H1 (cell line): ENCODE data around the gene GABBR1. TPM values are rescaled to one million over a fixed set of nuclear protein-coding genes. Genes with fewer than 3 reads are reported as not detected.

Source experiments
- CTCF ChIA-PET: fragments of 300-600 bp; sonication (Branson Sonifier 250); formaldehyde crosslinking; loops from one replicate; lab custom pipeline; 2021; ENCODE audit not compliant: partially characterized antibody; lab: Charles Lee
- POLR2A ChIA-PET: fragments of 300-600 bp; sonication (Branson Sonifier 250); formaldehyde crosslinking; loops from one replicate; lab custom pipeline; 2021; ENCODE audit warnings: inconsistent platforms; ENCODE audit not compliant: partially characterized antibody; lab: Charles Lee
- DNase-seq, 2 experiments: peaks; one replicate each; pipeline versions ENCODE4 v3.0.0 to v3.0.0-alpha.2; 2010 to 2022; ENCODE audit warnings: low spot score in 2 of 2, low read depth in 1 of 2, mixed read lengths in 1 of 2
- FAIRE-seq: peaks from 2 replicates; lab custom pipeline; 2011; peaks lifted over from hg19 to GRCh38; lab: Jason Lieb, UNC
- H2AFZ ChIP-seq: 2 replicates; pipeline ENCODE4 v1.8.1; 2012; ENCODE audit warnings: low read length, inconsistent platforms
- H2AK5ac ChIP-seq: 2 replicates; pipeline ENCODE4 v1.6.1; 2013; ENCODE audit warnings: low read depth, low read length
- H2BK120ac ChIP-seq: replicated peaks from 2 replicates; pipeline ENCODE3; 2013; ENCODE audit warnings: low read depth, low read length, inconsistent platforms
- H2BK12ac ChIP-seq: 2 replicates; pipeline ENCODE4 v1.6.1; 2013; ENCODE audit warnings: low read depth, low read length
- H2BK15ac ChIP-seq: 2 replicates; pipeline ENCODE4 v1.6.1; 2013; ENCODE audit warnings: low read length
- H2BK20ac ChIP-seq: 2 replicates; pipeline ENCODE4 v1.6.1; 2013; ENCODE audit warnings: low read length
- H2BK5ac ChIP-seq: 2 replicates; pipeline ENCODE4 v1.6.1; 2013; ENCODE audit warnings: low read depth, low read length
- H3K14ac ChIP-seq: 2 replicates; pipeline ENCODE4 v1.6.1; 2013; ENCODE audit warnings: inconsistent platforms; ENCODE audit not compliant: insufficient read length
- H3K18ac ChIP-seq: 2 replicates; pipeline ENCODE4 v1.6.1; 2013; ENCODE audit warnings: low read length; ENCODE audit errors: extremely low read depth
- H3K23ac ChIP-seq: 2 replicates; pipeline ENCODE4 v1.6.1; 2013; ENCODE audit warnings: inconsistent platforms; ENCODE audit not compliant: insufficient read length
- H3K23me2 ChIP-seq: 2 replicates; pipeline ENCODE4 v1.6.1; 2013; ENCODE audit warnings: low read depth, low read length
- H3K27ac ChIP-seq: 2 replicates; pipeline ENCODE4 v1.6.1; 2011; ENCODE audit warnings: low read depth, low read length, inconsistent platforms
- H3K27me3 ChIP-seq, 4 experiments: replicated peaks in 1 of 4; 1 replicate in 1 of 4; 2 replicates in 3 of 4; pipeline versions ENCODE4 v1.6.1 to v1.8.1; 2011 to 2013; ENCODE audit warnings: low read length in 3 of 4, mild to moderate bottlenecking in 3 of 4, inconsistent platforms in 2 of 4, mixed read lengths in 2 of 4, moderate library complexity in 1 of 4; ENCODE audit not compliant: control insufficient read depth in 3 of 4, insufficient read depth in 3 of 4; ENCODE audit errors: extremely low read depth in 1 of 4
- H3K36me3 ChIP-seq, 4 experiments: 2 replicates each; pipeline versions ENCODE4 v1.6.1 to v1.8.1; 2011 to 2013; ENCODE audit warnings: mild to moderate bottlenecking in 4 of 4, low read length in 3 of 4, moderate library complexity in 2 of 4, control low read depth in 1 of 4, inconsistent platforms in 1 of 4; ENCODE audit not compliant: insufficient read depth in 4 of 4, control insufficient read depth in 2 of 4
- H3K4ac ChIP-seq: replicated peaks from 2 replicates; pipeline ENCODE3; 2013; ENCODE audit warnings: low read length, low read depth, mixed read lengths, inconsistent platforms; ENCODE audit not compliant: insufficient read length
- H3K4me1 ChIP-seq, 4 experiments: replicated peaks in 1 of 4; 1 replicate in 1 of 4; 2 replicates in 3 of 4; pipeline versions ENCODE4 v1.6.1 to v1.8.1; 2011 to 2013; ENCODE audit warnings: low read length in 3 of 4, inconsistent platforms in 2 of 4, mixed read lengths in 1 of 4; ENCODE audit not compliant: insufficient read depth in 4 of 4, control insufficient read depth in 3 of 4
- H3K4me2 ChIP-seq, 2 experiments: 2 replicates each; pipeline versions ENCODE4 v1.6.1 to v1.8.1; 2011 to 2013; ENCODE audit warnings: low read depth in 2 of 2, low read length in 2 of 2, control low read depth in 1 of 2, inconsistent platforms in 1 of 2, mild to moderate bottlenecking in 1 of 2; ENCODE audit not compliant: insufficient read depth in 1 of 2
- H3K4me3 ChIP-seq, 4 experiments: fragments of 200-600, 300-600 bp in 1 of 4; sonication (generic), shearing (Covaris generic), sonication (Bioruptor Twin) in 1 of 4; 2 replicates each; pipeline versions ENCODE4 v1.5.1 to v1.8.1; 2011 to 2016; ENCODE audit warnings: low read length in 4 of 4, low read depth in 3 of 4, control low read depth in 2 of 4, inconsistent platforms in 2 of 4, mild to moderate bottlenecking in 2 of 4, mixed read lengths in 1 of 4, moderate library complexity in 1 of 4; ENCODE audit not compliant: insufficient read depth in 2 of 4; ENCODE audit errors: extremely low read depth in 1 of 4
- H3K56ac ChIP-seq: replicated peaks from 2 replicates; pipeline ENCODE3; 2013; ENCODE audit warnings: low read depth, mild to moderate bottlenecking, mixed read lengths, low read length, inconsistent platforms; ENCODE audit not compliant: insufficient read length
- H3K79me1 ChIP-seq: 2 replicates; pipeline ENCODE4 v1.6.1; 2013; ENCODE audit warnings: low read depth, low read length, control low read depth
- H3K79me2 ChIP-seq, 2 experiments: 2 replicates each; pipeline versions ENCODE4 v1.6.1 to v1.8.1; 2012 to 2013; ENCODE audit warnings: low read length in 2 of 2, mild to moderate bottlenecking in 2 of 2, inconsistent platforms in 1 of 2; ENCODE audit not compliant: insufficient read depth in 2 of 2, control insufficient read depth in 1 of 2
- H3K9ac ChIP-seq, 4 experiments: replicated peaks in 1 of 4; 1 replicate in 1 of 4; 2 replicates in 3 of 4; pipeline versions ENCODE4 v1.6.1 to v1.8.1; 2011 to 2013; ENCODE audit warnings: low read depth in 3 of 4, low read length in 3 of 4, control low read depth in 2 of 4, mild to moderate bottlenecking in 2 of 4, moderate library complexity in 2 of 4, inconsistent platforms in 1 of 4; ENCODE audit errors: extremely low read depth in 1 of 4
- H3K9me3 ChIP-seq, 2 experiments: 2 replicates each; pipeline versions ENCODE4 v1.6.1 to v1.8.1; 2012 to 2013; ENCODE audit warnings: mild to moderate bottlenecking in 2 of 2, moderate library complexity in 2 of 2, control low read depth in 1 of 2, inconsistent platforms in 1 of 2, low read depth in 1 of 2, low read length in 1 of 2, mixed read lengths in 1 of 2; ENCODE audit not compliant: insufficient read depth in 2 of 2
- H4K20me1 ChIP-seq, 2 experiments: replicated peaks in 1 of 2; 2 replicates each; pipeline versions ENCODE3 to v1.8.1; 2011 to 2013; ENCODE audit warnings: inconsistent platforms in 2 of 2, low read length in 2 of 2, mild to moderate bottlenecking in 1 of 2; ENCODE audit not compliant: insufficient read depth in 2 of 2, control insufficient read depth in 1 of 2
- H4K5ac ChIP-seq: 2 replicates; pipeline ENCODE4 v1.6.1; 2013; ENCODE audit warnings: low read length, low read depth, mixed read lengths, inconsistent platforms; ENCODE audit not compliant: insufficient read length
- H4K8ac ChIP-seq: 2 replicates; pipeline ENCODE4 v1.8.0; 2013; ENCODE audit warnings: mild to moderate bottlenecking, moderate library complexity, low read length, inconsistent platforms; ENCODE audit not compliant: insufficient read depth; ENCODE audit errors: extremely low read depth
- H4K91ac ChIP-seq: replicated peaks from 2 replicates; pipeline ENCODE3; 2013; ENCODE audit warnings: low read length, mixed read lengths, inconsistent platforms; ENCODE audit not compliant: insufficient read length
- CTCF ChIP-seq, 3 experiments: IDR thresholded peaks; 1 replicate in 2 of 3; 2 replicates in 1 of 3; pipeline versions ENCODE4 v1.5.1 to v1.6.1; 2011; ENCODE audit warnings: low read length in 3 of 3, mild to moderate bottlenecking in 3 of 3, inconsistent platforms in 2 of 3, low read depth in 1 of 3, moderate library complexity in 1 of 3; ENCODE audit not compliant: insufficient read depth in 1 of 3; ENCODE audit errors: control extremely low read depth in 1 of 3
- RAD21 ChIP-seq, 2 experiments: IDR thresholded peaks in 1 of 2; conservative IDR thresholded peaks in 1 of 2; 2 replicates each; pipeline ENCODE4 v1.6.1; 2011; ENCODE audit warnings: low read depth in 2 of 2, low read length in 2 of 2, improper control_type of control experiment in 1 of 2, inconsistent platforms in 1 of 2, mild to moderate bottlenecking in 1 of 2, moderate library complexity in 1 of 2
- RFX5 ChIP-seq: IDR thresholded peaks from 2 replicates; pipeline ENCODE4 v1.6.1; 2011; ENCODE audit warnings: low read depth, low read length, improper control_type of control experiment, borderline replicate concordance
- SRF ChIP-seq: IDR thresholded peaks from 2 replicates; pipeline ENCODE4 v1.6.1; 2011; ENCODE audit warnings: mild to moderate bottlenecking, low read depth, low read length, moderate library complexity
- WGBS, 2 experiments: shearing (Covaris generic) in 1 of 2; methylation state at CpG; one replicate each; pipeline versions ENCODE4 v1.1.6 to v1.1.7; 2013 to 2015; ENCODE audit warnings: low lambda C conversion rate in 2 of 2, mixed read lengths in 2 of 2, inconsistent platforms in 1 of 2, low coverage in 1 of 2, missing lambda C conversion rate in 1 of 2; ENCODE audit not compliant: insufficient replicate concordance in 2 of 2, insufficient coverage in 1 of 2, insufficient read length in 1 of 2; ENCODE audit errors: extremely low coverage in 1 of 2, missing lambda C conversion rate in 1 of 2; 5-methylcytosine and 5-hydroxymethylcytosine counted together
- polyA plus RNA-seq, 7 experiments: library from polyadenylated mRNA; depleted of rRNA in 3 of 7; stranded (reverse) in 5 of 7; unstranded in 2 of 7; fragments of >200 nt in 5 of 7; fragments of 200-250 nt in 2 of 7; gene quantifications; 1 replicate in 5 of 7; 2 replicates in 1 of 7; 4 replicates in 1 of 7; pipeline versions ENCODE4 v1.2.1 to v1.2.3, GENCODE V29; 2011 to 2013; ENCODE audit warnings: missing spikeins in 2 of 7, mixed read lengths in 2 of 7
- total RNA-seq: library from RNA; stranded (reverse); fragmentation: NEBNext Ultra II Directional; extraction: Animal tissue kit (Norgen Biotek cat#: 25700); gene quantifications from 2 replicates; pipeline ENCODE4 v1.2.1, GENCODE V29; 2021

GABBR1 gene
- total and polyA plus RNA-seq, 2 of the 8 experiments (the other 6 are each of a cell fraction or from before 2014, with no cell fraction given), result 75.9 to 78.3 TPM

GRCh38 chr6:29647927-29648642, 15.1 kb upstream of the GABBR1 start:
- ChIA-PET POLR2A (interaction anchor here (0.9 to 7.7 kb wide), 6 partner anchors 9 to 48 kb away, joined by 3 to 78 read pairs (median 4); partner anchors contain the start of gene GABBR1), CTCF (interaction anchor here (0.7 to 33.1 kb wide), 19 partner anchors 8 to 212 kb away, joined by 3 to 658 read pairs (median 5); partner anchors contain the start of genes GABBR1, MOG and ZFP57)
- Histone ChIP-seq H3K4me2 (no peak overlapping the region), H3K18ac (no peak overlapping the region), H4K8ac (no peak overlapping the region), H3K4me1 (peaks cover 3 to 15% (median 9%) of the 10 kb centered on the region in 4 experiments; a peak in 6 of 7 replicates), H4K20me1 (no peaks in the 10 kb centered on the region), H3K14ac (no peak overlapping the region), H3K4me3 (no peak overlapping the region), H3K36me3 (no peaks in the 10 kb centered on the region), H3K23me2 (no peaks in the 10 kb centered on the region), H3K23ac (no peak overlapping the region), H3K9ac (no peak overlapping the region), H2BK15ac (no peak overlapping the region), H4K5ac (no peak overlapping the region), H4K91ac (no peak overlapping the region), H3K56ac (no peak overlapping the region), H3K27ac (no peak overlapping the region), H2BK12ac (no peak overlapping the region), H3K9me3 (no peaks in the 10 kb centered on the region), H3K27me3 (no peaks in the 10 kb centered on the region), H3K79me1 (no peaks in the 10 kb centered on the region), H2AK5ac (no peak overlapping the region), H2BK5ac (no peak overlapping the region), H2AFZ (no peak overlapping the region), H2BK20ac (no peak overlapping the region), H2BK120ac (no peak overlapping the region), H3K4ac (no peak overlapping the region), H3K79me2 (no peaks in the 10 kb centered on the region)
- FAIRE-seq, result peak; percentile 90
- TF ChIP-seq SRF (no peak), RAD21 (IDR thresholded peaks at IDR 0.05 in 1 of 2, conservative IDR thresholded peaks at IDR 0.05 in 1 of 2; ENCODE audit: low read depth in 2 of 2, low read length in 2 of 2) (peak; percentile 91 to 95), CTCF (IDR thresholded peaks at IDR 0.05; ENCODE audit: control extremely low read depth in 1 of 3, insufficient read depth in 1 of 3, low read depth in 1 of 3, low read length in 3 of 3) (peak in 2 of 3 experiments; percentile 68 to 86; a peak in 3 of 4 replicates), RFX5 (peak; percentile 61; the same call in 1 of the 2 replicates)
- DNase-seq, result no peak
- WGBS, 2 experiments, result 86% methylated on average over 23 of the region's 23 CpGs; no CpG with 5 or more reads in 1 of the 2 experiments
